IgD-negative memory B cell (primary cell): Measurements from ENCODE around the gene RAPGEF5. TPM values are rescaled to one million over a fixed set of nuclear protein-coding genes. Genes with fewer than 3 reads are reported as not detected.
A peak's percentile ranks its signal among the peaks of the same experiment; 100 is the strongest.

Experiments used
- H3K27ac Mint-ChIP-seq, 3 donors: one replicate each; pipeline ENCODE4 v1.8.0; 2020 to 2022; ENCODE audit warnings: mild to moderate bottlenecking in 3 of 3, mixed read lengths in 3 of 3, moderate library complexity in 1 of 3
- H3K27me3 Mint-ChIP-seq: one replicate; pipeline ENCODE4 v1.8.0; 2021; ENCODE audit warnings: mixed read lengths
- H3K36me3 Mint-ChIP-seq: one replicate; pipeline ENCODE4 v1.8.0; 2020; ENCODE audit warnings: mild to moderate bottlenecking, mixed read lengths
- H3K4me1 Mint-ChIP-seq, 3 donors: one replicate each; pipeline ENCODE4 v1.8.0; 2020 to 2022; ENCODE audit warnings: mixed read lengths in 3 of 3, mild to moderate bottlenecking in 1 of 3
- H3K4me3 Mint-ChIP-seq, 4 donors: one replicate each; pipeline ENCODE4 v1.8.0; 2020 to 2022; ENCODE audit warnings: mild to moderate bottlenecking in 4 of 4, mixed read lengths in 4 of 4, moderate library complexity in 3 of 4
- H3K9me3 Mint-ChIP-seq, 3 donors: one replicate each; pipeline ENCODE4 v1.8.0; 2020 to 2021; ENCODE audit warnings: mixed read lengths in 3 of 3, mild to moderate bottlenecking in 1 of 3
- polyA plus RNA-seq: library from polyadenylated mRNA; unstranded; fragments of 300-500 nt; fragmentation: Illumina TruSeq; gene quantifications from one replicate; pipeline ENCODE4 v1.2.3, GENCODE V29; 2021

Gene RAPGEF5
- polyA plus RNA-seq, 1 donor from 2014 or later: 1.2 TPM

DNA sequence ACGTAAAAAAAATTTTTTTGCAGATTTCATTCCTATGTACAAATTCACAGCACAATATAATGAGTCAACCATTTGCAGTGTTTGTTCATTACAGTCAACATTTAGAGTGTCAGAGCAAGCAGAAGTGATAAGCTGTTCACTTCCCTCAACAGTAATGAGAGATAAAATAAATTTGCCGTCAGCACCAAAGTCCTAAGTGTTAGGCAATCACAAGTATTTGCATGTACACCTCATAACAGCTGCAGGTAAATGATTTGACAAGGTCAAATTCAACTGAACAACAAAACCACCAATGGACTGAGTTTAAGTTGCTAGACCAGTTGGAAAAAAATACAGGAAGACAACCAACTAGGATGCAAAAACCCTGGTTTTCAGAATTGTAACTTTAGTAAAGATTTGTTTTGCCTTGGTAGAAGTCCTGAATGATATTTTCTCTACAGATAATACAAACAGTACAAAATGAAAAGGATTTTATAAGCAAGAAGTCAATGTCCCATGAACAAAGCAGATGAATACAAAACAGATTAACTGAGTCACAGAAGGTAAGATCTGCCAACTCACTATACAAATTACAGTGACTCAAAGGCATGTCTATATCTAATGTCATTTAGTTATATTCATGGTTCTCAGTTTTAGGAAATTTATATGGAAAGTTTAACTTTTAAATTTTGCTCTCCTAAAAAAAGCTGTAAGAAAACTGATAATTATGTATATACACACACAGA is 10.4 kb downstream of the RAPGEF5 start:
- Mint-ChIP-seq H3K4me1 (peaks cover 2 to 8% (median 6%) of the 10 kb centered on the region in 3 donors), H3K27me3 (peaks cover 15% of the 10 kb centered on the region), H3K4me3 (no peak overlapping the region), H3K27ac (no peak overlapping the region), H3K36me3 (no peaks in the 10 kb centered on the region), H3K9me3 (peaks cover 0 to 2% (median 0%) of the 10 kb centered on the region in 3 donors)

DNA sequence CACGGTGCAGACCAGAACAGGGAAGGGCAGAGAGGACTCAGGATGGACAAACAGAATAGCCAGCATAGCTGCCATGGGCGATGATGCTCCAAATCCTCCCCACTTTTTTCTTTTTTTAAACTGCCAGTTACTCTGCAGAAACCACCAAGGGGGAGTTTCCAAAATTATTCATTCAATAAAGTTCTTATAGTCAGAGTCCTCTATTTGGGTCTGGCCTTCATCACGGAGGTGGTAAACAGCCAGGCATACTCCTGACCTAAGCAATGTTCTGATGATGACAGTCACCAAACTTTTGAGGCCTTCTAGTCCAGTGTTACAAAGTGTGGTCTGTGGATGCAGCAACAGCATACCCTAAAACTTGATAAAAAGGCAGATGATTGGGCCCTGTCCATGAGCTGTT is 12.3 kb downstream of the RAPGEF5 start:
- H3K27ac Mint-ChIP-seq: no peak overlapping the region
- peaks cover 0 to 2% (median 0%) of the 10 kb centered on the region in 3 donors for H3K9me3 Mint-ChIP-seq
- no peak overlapping the region for H3K4me3 Mint-ChIP-seq
- peaks cover 0 to 2% (median 1%) of the 10 kb centered on the region in 3 donors for H3K4me1 Mint-ChIP-seq
- H3K36me3 Mint-ChIP-seq: no peaks in the 10 kb centered on the region
- H3K27me3 Mint-ChIP-seq: peaks cover 10% of the 10 kb centered on the region

DNA sequence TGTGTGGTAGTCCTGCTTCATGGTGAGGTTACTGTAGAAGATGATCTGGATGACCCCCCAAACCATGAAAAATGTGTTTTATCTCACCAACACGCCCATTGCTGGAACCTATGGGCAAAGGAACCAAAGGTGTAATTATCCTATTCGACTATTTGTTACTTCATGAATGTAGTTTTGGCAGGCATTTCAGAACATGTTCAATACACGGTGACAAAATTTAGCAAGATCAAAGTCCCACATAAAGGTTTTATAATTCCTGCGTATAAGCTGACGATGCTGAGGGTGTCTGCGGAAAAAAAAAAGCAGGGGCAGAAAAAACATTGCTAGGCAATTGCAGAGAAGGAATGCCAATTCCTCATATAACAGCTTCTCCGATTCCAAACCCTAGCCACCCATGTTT is 13.3 kb downstream of the RAPGEF5 start:
- H3K27me3 Mint-ChIP-seq: peaks cover 6% of the 10 kb centered on the region
- peaks cover 2 to 5% (median 3%) of the 10 kb centered on the region in 3 donors for H3K4me1 Mint-ChIP-seq
- no peaks in the 10 kb centered on the region for H3K36me3 Mint-ChIP-seq
- peaks cover 0 to 2% (median 0%) of the 10 kb centered on the region in 3 donors for H3K9me3 Mint-ChIP-seq
- no peak overlapping the region for H3K27ac Mint-ChIP-seq
- H3K4me3 Mint-ChIP-seq: no peak overlapping the region

DNA sequence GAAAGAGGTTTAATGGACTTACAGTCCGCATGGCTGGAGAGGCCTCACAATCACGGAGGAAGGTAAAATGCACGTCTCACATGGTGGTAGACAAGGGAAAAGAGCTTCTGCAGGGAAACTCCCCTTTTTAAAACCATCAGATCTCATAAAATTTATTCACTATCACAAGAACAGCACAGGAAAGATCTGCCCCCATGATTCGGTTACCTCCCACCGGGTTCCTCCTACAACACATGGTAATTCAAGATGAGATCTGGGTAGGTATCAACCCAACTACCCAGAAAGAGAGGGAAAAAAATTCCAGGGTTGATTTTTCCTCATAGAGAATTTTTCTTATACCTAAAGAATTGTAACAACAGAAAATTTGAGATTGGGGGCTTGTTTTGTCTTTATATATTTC is 13.9 kb downstream of the RAPGEF5 start:
- Mint-ChIP-seq H3K27ac (no peak overlapping the region), H3K36me3 (no peaks in the 10 kb centered on the region), H3K4me1 (peaks cover 2 to 5% (median 3%) of the 10 kb centered on the region in 3 donors), H3K9me3 (peaks cover 0 to 2% (median 0%) of the 10 kb centered on the region in 3 donors), H3K4me3 (no peak overlapping the region), H3K27me3 (peaks cover 4% of the 10 kb centered on the region)

DNA sequence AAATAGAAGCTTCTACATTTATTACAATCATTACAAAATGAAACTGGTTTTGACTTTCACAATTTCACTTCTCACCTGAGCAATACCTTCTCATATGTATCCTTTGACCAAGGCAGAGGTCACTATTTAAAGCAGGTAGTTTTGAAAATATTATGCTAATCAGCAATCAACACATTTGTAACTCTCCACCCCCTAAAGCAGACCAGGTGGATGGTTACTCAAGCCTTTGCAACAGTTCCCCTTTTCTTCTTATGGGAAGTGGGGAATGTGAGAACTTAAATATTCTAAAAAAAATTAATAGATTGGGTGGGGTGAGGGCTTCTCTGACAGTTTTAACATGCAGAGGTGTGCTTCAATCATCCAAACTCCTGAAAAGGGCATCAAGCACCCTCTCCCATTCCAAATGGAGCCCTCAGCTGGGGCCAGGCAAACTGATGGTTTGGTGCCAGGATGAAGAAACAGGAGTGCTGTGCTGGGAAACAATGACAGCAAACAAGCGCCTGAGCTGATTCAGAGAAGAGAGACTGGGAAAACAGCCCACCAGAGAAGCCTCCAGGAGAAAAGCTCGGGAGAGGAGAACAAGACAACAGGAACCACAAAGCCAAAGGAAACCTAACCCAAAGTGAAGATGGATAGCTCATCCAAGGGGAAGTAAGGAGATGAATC is 17.1 kb downstream of the RAPGEF5 start:
- no peaks in the 10 kb centered on the region for H3K36me3 Mint-ChIP-seq
- peaks cover 2% of the 10 kb centered on the region for H3K27me3 Mint-ChIP-seq
- H3K9me3 Mint-ChIP-seq: peaks cover 0 to 2% (median 0%) of the 10 kb centered on the region in 3 donors
- no peak overlapping the region for H3K4me3 Mint-ChIP-seq
- H3K4me1 Mint-ChIP-seq: peaks cover 0 to 8% (median 5%) of the 10 kb centered on the region in 3 donors
- no peak overlapping the region for H3K27ac Mint-ChIP-seq

DNA sequence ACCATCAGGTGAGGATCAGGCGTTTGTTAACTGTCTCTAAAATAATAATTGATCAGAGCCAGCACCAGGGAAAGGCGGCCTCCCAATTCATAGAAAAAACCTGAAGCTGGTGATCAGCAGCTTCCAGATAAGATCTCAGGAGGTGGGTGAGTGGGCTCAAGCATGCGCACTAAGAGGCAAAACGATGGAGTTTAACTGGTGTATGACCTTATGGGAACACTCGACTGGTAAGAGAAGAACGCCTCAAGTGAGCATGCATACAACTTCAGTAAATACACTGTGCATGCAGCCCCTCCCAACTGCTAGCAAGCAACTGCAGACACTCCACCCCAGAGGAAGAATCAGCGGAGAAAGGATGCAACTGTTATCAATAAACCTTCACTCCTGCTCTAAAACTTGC is 18.1 kb downstream of the RAPGEF5 start:
- H3K9me3 Mint-ChIP-seq: peaks cover 0 to 2% (median 0%) of the 10 kb centered on the region in 3 donors
- no peak overlapping the region for H3K4me3 Mint-ChIP-seq
- H3K36me3 Mint-ChIP-seq: no peaks in the 10 kb centered on the region
- peaks cover 2% of the 10 kb centered on the region for H3K27me3 Mint-ChIP-seq
- H3K27ac Mint-ChIP-seq: no peak overlapping the region
- peaks cover 0 to 8% (median 5%) of the 10 kb centered on the region in 3 donors for H3K4me1 Mint-ChIP-seq

DNA sequence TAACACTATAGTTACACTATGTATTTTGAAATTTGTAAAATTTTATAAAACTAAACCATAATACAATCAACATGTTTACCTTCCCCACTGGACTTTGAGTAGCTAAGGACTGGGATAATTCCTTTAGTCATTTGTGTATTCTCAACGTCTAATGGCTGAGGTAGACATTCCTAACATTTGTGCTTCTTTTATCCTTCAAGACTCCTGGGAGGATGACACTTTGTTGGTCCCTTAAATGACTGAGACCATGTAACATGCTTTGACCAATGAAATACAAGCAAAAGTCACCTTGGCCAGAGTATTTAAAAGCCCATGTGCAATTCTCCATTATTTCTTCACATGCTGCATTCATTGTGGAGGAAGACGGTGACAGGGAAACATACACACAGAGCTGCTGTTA is 18.5 kb downstream of the RAPGEF5 start:
- Mint-ChIP-seq H3K9me3 (peaks cover 0 to 2% (median 0%) of the 10 kb centered on the region in 3 donors), H3K36me3 (no peaks in the 10 kb centered on the region), H3K4me1 (peaks cover 0 to 8% (median 5%) of the 10 kb centered on the region in 3 donors), H3K27ac (no peak overlapping the region), H3K4me3 (no peak overlapping the region), H3K27me3 (peaks cover 2% of the 10 kb centered on the region)

DNA sequence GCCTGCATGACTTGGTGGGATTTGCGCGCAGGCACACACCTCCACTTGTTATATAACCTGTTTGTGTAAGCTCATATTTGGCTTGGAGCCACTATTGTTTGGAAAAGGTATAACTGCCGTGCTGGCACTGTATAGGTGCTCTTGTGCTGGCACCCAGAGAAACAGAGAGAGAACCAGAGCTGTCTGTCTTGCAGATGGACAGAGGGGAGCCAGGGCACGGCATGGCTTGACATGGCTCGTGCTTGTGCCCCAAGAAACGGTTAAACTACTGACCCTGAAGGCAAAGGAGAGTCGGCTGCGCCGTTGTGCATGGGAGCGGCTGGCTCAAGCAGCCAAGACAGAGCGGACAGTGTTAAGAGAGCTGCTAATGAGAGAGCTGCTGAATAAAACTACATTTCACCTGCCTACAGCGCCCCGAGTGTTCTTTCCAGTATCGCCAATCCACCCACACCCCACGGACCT is 23.2 kb downstream of the RAPGEF5 start:
- Mint-ChIP-seq H3K36me3 (no peaks in the 10 kb centered on the region), H3K27me3 (peaks cover 4% of the 10 kb centered on the region), H3K9me3 (peaks cover 0 to 2% (median 0%) of the 10 kb centered on the region in 3 donors), H3K4me1 (peaks cover 0 to 5% (median 0%) of the 10 kb centered on the region in 3 donors), H3K27ac (peak overlapping the region in 1 of 3 donors; percentile 73), H3K4me3 (no peak overlapping the region)

DNA sequence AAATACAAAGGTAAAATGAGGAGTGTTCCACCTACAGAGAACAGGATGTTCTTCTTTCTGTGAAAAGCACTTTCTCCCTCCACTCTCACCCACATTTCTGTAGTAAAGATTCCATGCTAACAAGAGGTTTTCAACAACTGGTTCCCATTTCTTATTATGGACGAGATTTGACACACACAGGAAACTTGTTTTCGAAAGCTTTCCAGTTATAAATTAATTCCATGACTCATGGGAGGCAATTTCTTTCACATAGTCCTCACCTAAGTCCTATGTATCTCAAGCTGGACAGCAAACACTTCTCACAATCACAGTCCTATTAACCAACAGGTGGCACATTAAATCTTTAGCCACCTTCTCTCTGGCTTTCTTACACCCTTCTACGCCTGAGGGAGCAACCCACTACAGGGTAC is 24.5 kb downstream of the RAPGEF5 start:
- Mint-ChIP-seq H3K27me3 (peaks cover 4% of the 10 kb centered on the region), H3K36me3 (no peaks in the 10 kb centered on the region), H3K9me3 (peaks cover 0 to 2% (median 0%) of the 10 kb centered on the region in 3 donors), H3K4me1 (peaks cover 0 to 5% (median 0%) of the 10 kb centered on the region in 3 donors), H3K4me3 (no peak overlapping the region), H3K27ac (no peak overlapping the region)

DNA sequence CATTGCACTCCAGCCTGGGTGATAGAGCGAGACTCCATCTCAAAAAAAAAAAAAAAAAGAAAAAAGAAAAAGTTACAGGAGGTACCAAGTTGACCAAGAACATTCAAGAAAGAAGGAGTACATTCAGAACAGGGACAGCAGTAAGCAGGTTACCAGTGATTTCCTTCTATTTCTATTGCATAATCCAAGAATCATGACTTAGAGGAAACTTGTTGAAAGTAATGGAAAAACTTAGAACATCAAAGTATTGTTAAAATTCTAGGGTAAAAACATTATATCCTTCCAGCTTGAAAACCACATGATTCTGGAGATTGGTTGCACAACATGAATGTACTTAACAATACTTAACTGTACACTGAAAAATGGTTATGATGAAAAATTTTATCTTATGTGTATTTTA is 25.2 kb downstream of the RAPGEF5 start:
- H3K4me1 Mint-ChIP-seq: peaks cover 0 to 5% (median 0%) of the 10 kb centered on the region in 3 donors
- peaks cover 0 to 2% (median 0%) of the 10 kb centered on the region in 3 donors for H3K9me3 Mint-ChIP-seq
- H3K36me3 Mint-ChIP-seq: no peaks in the 10 kb centered on the region
- no peak overlapping the region for H3K27ac Mint-ChIP-seq
- H3K4me3 Mint-ChIP-seq: no peak overlapping the region
- peaks cover 2% of the 10 kb centered on the region for H3K27me3 Mint-ChIP-seq

DNA sequence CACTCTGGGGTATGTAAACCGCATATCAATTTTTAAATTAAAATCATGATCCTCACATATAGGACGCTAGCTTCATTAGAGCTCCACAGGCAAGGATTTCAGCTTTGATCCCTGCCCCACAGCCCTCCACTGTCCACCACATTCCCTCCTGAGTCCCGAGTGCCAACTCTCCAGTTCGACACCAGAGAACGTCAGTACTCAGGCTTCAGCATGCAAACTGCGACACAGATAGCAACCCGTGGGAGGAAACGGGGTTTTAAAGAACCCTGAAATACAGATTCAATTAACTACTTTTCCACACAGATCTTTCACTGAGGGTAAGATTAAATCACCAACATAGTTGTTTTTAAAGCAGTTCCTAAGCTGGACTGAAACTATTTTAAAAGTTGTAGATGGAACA is 26.1 kb downstream of the RAPGEF5 start:
- Mint-ChIP-seq H3K9me3 (peaks cover 0 to 2% (median 0%) of the 10 kb centered on the region in 3 donors), H3K27me3 (peaks cover 2% of the 10 kb centered on the region), H3K4me1 (peaks cover 0 to 4% (median 0%) of the 10 kb centered on the region in 3 donors), H3K4me3 (no peak overlapping the region), H3K27ac (no peak overlapping the region), H3K36me3 (no peaks in the 10 kb centered on the region)

DNA sequence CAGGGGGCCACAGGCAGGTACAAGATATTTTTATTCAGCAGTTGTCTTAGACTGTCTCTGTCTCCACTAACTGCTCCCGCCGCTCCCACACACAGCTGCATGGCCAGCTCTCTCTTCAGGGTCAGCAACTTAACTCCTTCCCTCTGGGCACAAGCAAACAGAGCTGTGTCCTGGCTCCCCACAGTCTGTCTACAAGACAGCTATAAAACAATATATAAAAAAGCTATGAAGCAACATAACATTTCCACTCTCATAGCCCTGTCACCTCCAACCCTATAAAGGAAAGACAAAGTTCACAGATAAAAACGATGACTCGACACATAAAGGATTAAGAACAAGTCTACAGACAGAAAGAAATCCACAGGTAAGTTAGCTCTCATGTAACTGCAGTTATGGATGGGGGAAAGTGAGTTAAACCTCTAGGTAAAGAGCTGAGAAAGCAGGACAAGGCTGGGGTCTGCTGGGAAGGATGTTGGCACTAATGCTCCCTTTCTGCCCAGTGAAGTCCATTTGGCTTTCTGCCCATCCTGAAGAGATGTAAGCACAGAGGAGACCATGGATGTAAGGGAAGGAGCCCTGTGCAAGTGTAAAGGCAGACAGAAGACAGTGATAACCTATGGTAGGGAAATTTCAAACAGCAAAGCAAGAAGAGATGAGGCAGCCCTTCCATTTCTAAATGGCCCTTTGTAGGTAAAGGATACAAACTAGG is 27.0 kb downstream of the RAPGEF5 start:
- Mint-ChIP-seq H3K9me3 (peaks cover 0 to 2% (median 0%) of the 10 kb centered on the region in 3 donors), H3K4me1 (no peaks in the 10 kb centered on the region), H3K4me3 (no peak overlapping the region), H3K27me3 (peaks cover 2% of the 10 kb centered on the region), H3K27ac (no peak overlapping the region), H3K36me3 (no peaks in the 10 kb centered on the region)

DNA sequence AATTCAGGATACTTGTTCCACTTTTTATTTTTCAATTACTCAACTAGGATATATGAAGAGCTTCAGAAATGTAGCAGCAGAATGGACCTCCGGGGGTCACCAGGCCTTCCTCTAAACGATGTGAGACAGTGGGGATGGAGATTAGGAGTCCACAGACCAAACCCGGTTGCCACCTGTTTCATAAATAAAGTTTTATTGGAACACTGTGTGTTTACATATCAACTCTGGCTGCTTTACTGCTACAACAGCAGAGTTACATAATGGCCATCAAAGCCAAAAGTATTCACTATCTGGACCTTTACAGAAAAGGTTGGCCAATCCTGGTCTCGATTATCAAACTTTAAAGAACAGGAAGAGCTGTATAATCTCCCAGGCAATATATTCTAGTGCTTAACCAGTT is 30.8 kb downstream of the RAPGEF5 start:
- no peaks in the 10 kb centered on the region for H3K36me3 Mint-ChIP-seq
- peaks cover 4% of the 10 kb centered on the region for H3K27me3 Mint-ChIP-seq
- no peak overlapping the region for H3K27ac Mint-ChIP-seq
- no peaks in the 10 kb centered on the region for H3K4me1 Mint-ChIP-seq
- no peak overlapping the region for H3K4me3 Mint-ChIP-seq
- no peaks in the 10 kb centered on the region for H3K9me3 Mint-ChIP-seq

DNA sequence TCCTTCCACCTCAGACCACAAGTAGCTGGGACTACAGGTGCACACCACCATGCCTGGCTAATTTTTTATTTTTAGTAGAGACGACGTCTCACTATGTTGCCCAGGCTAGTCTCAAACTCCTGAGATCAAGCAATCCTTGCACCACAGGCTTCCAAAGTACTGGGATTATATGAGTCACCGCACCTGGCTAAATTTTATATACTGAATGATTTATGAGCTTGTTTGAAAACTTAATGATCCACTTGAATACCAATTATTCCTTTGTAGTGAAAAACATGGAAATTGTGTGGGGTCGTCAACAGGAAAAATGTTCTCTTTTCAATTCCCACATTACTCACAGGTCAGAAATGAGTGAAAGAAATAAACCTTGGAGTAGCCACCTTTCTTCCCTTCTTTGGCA is 31.3 kb downstream of the RAPGEF5 start:
- Mint-ChIP-seq H3K27ac (no peak overlapping the region), H3K36me3 (no peaks in the 10 kb centered on the region), H3K27me3 (peaks cover 4% of the 10 kb centered on the region), H3K9me3 (no peaks in the 10 kb centered on the region), H3K4me3 (no peak overlapping the region), H3K4me1 (no peaks in the 10 kb centered on the region)

DNA sequence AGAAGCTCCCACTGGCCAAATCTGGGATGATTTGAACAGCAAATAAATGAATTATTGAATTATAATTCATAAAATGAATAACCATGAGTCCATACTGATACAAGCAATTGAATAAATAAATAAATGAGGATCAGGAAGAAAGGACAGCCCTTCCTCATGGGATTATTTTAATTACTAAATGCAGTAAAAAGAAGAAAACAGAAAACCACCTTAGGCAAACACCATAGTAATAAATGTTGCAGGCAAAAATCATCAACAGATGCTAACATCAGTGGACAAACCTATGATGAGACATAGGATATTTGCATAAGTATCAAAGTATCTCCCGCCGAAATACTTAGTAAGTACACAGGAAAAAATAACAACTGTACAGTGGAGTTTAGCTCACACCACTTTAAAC is 33.2 kb downstream of the RAPGEF5 start:
- Mint-ChIP-seq H3K27ac (no peak overlapping the region), H3K27me3 (peaks cover 4% of the 10 kb centered on the region), H3K9me3 (no peaks in the 10 kb centered on the region), H3K4me1 (peaks cover 0 to 1% (median 0%) of the 10 kb centered on the region in 3 donors), H3K4me3 (no peak overlapping the region), H3K36me3 (no peaks in the 10 kb centered on the region)
